Nephron (organoid): ENCODE data around the gene GNG11.

ENCODE experiments used
- H3K27ac Mint-ChIP-seq, 3 experiments: 2 replicates each; pipeline ENCODE4 v1.8.0; 2020; ENCODE audit warnings: mixed read lengths in 3 of 3, mild to moderate bottlenecking in 2 of 3, moderate library complexity in 1 of 3
- H3K27me3 Mint-ChIP-seq: 2 replicates; pipeline ENCODE4 v1.8.0; 2021; ENCODE audit warnings: low read depth, mild to moderate bottlenecking, moderate library complexity, mixed read lengths
- H3K36me3 Mint-ChIP-seq: 2 replicates; pipeline ENCODE4 v1.8.0; 2020; ENCODE audit warnings: low read depth, mixed read lengths
- H3K4me1 Mint-ChIP-seq: 2 replicates; pipeline ENCODE4 v1.8.0; 2020; ENCODE audit warnings: mixed read lengths
- H3K4me3 Mint-ChIP-seq, 3 experiments: 2 replicates each; pipeline ENCODE4 v1.8.0; 2020; ENCODE audit warnings: mild to moderate bottlenecking in 3 of 3, mixed read lengths in 3 of 3, moderate library complexity in 2 of 3
- H3K9me3 Mint-ChIP-seq: 2 replicates; pipeline ENCODE4 v1.8.0; 2020; ENCODE audit warnings: mixed read lengths
- CTCF ChIP-seq, 3 experiments: fragments of 200-600 bp; sonication (generic); IDR thresholded peaks; one replicate each; pipeline ENCODE4 v1.5.0; 2021; ENCODE audit warnings: antibody characterized with exemption in 3 of 3; ENCODE audit not compliant: unreplicated experiment in 3 of 3

The GNG11 gene

GRCh38 chr7:93923942-93924341 is 2.4 kb downstream of the GNG11 start:
- H3K36me3 Mint-ChIP-seq = peaks cover 19% of the 10 kb centered on the region
- TF ChIP-seq CTCF (IDR thresholded peaks at IDR 0.05; ENCODE audit: unreplicated experiment in 3 of 3) = no peak
- H3K9me3 Mint-ChIP-seq = no peaks in the 10 kb centered on the region

GRCh38 chr7:93926800-93927199 is 5.3 kb downstream of the GNG11 start:
- peaks cover 20% of the 10 kb centered on the region for H3K4me1 Mint-ChIP-seq
- H3K4me3 Mint-ChIP-seq = no peak overlapping the region
- H3K36me3 Mint-ChIP-seq = peaks cover 19% of the 10 kb centered on the region
- H3K27me3 Mint-ChIP-seq = no peaks in the 10 kb centered on the region
- TF ChIP-seq CTCF (IDR thresholded peaks at IDR 0.05; ENCODE audit: unreplicated experiment in 3 of 3) = no peak
- H3K9me3 Mint-ChIP-seq = no peaks in the 10 kb centered on the region
- peak overlapping the region in 1 of 3 experiments; percentile 1 for H3K27ac Mint-ChIP-seq

More at GRCh38 chr7:93923942-93924341, 2.4 kb downstream of the GNG11 start:
- Mint-ChIP-seq H3K27ac (peak overlapping the region; percentile 94 to 98 (median 96)), H3K4me3 (peak overlapping the region; percentile 87 to 97 (median 94)), H3K27me3 (no peaks in the 10 kb centered on the region), H3K4me1 (peaks cover 35% of the 10 kb centered on the region)

GRCh38 chr7:93927585-93927984 is 6.0 kb downstream of the GNG11 start:
- Mint-ChIP-seq H3K4me1 (peaks cover 20% of the 10 kb centered on the region), H3K36me3 (peaks cover 19% of the 10 kb centered on the region), H3K4me3 (no peak overlapping the region), H3K27ac (no peak overlapping the region), H3K9me3 (no peaks in the 10 kb centered on the region), H3K27me3 (no peaks in the 10 kb centered on the region)
- TF ChIP-seq CTCF (IDR thresholded peaks at IDR 0.05; ENCODE audit: unreplicated experiment in 3 of 3) = no peak

- Mint-ChIP-seq H3K27ac (no peak overlapping the region), H3K9me3 (no peaks in the 10 kb centered on the region), H3K36me3 (peaks cover 8% of the 10 kb centered on the region), H3K4me3 (no peak overlapping the region), H3K4me1 (no peaks in the 10 kb centered on the region), H3K27me3 (no peaks in the 10 kb centered on the region)
- no peak for TF ChIP-seq CTCF (IDR thresholded peaks at IDR 0.05; ENCODE audit: unreplicated experiment in 3 of 3)
Measured at GRCh38 chr7:93931655-93932054, 10.1 kb downstream of the GNG11 start.

- Mint-ChIP-seq H3K36me3 (peaks cover 4% of the 10 kb centered on the region), H3K27ac (peak overlapping the region in 1 of 3 experiments; percentile 33), H3K4me1 (no peaks in the 10 kb centered on the region), H3K27me3 (no peaks in the 10 kb centered on the region), H3K4me3 (no peak overlapping the region), H3K9me3 (peaks cover 3% of the 10 kb centered on the region)
- TF ChIP-seq CTCF (IDR thresholded peaks at IDR 0.05; ENCODE audit: unreplicated experiment in 3 of 3) = no peak
Measured at GRCh38 chr7:93933156-93933555, 11.6 kb downstream of the GNG11 start.

GRCh38 chr7:93935102-93935501 is 13.6 kb downstream of the GNG11 start:
- Mint-ChIP-seq H3K27me3 (no peaks in the 10 kb centered on the region), H3K4me3 (no peak overlapping the region), H3K4me1 (no peaks in the 10 kb centered on the region), H3K27ac (no peak overlapping the region), H3K36me3 (peaks cover 4% of the 10 kb centered on the region), H3K9me3 (peaks cover 3% of the 10 kb centered on the region)
- no peak for TF ChIP-seq CTCF (IDR thresholded peaks at IDR 0.05; ENCODE audit: unreplicated experiment in 3 of 3)
